DOHH2 (cell line): Measurements from ENCODE around the gene FAF2.
A peak's percentile ranks its signal among the peaks of the same experiment; 100 is the strongest.

Source experiments
- H3F3A ChIP-seq: fragments of 200-600 bp; sonication (generic), shearing (Covaris generic); 2 replicates; pipeline ENCODE4 v1.6.0; 2016; ENCODE audit warnings: antibody characterized with exemption, mild to moderate bottlenecking; ENCODE audit not compliant: control insufficient read depth, insufficient read depth
- H3K27ac ChIP-seq: fragments of 200-600 bp; sonication (generic); 2 replicates; pipeline ENCODE4 v1.5.1; 2014; ENCODE audit warnings: low read depth, mild to moderate bottlenecking, low read length, moderate library complexity
- H3K27me3 ChIP-seq: fragments of 200-600 bp; sonication (generic); 2 replicates; pipeline ENCODE4 v1.6.1; 2014; ENCODE audit warnings: mild to moderate bottlenecking, low read length, mixed read lengths; ENCODE audit not compliant: control insufficient read depth
- H3K36me3 ChIP-seq: fragments of 200-600 bp; sonication (generic); 2 replicates; pipeline ENCODE4 v1.6.1; 2014; ENCODE audit warnings: mild to moderate bottlenecking, low read length, moderate library complexity, mixed read lengths; ENCODE audit not compliant: control insufficient read depth
- H3K4me1 ChIP-seq: fragments of 200-600 bp; sonication (generic); 2 replicates; pipeline ENCODE4 v1.6.1; 2014; ENCODE audit warnings: mild to moderate bottlenecking, low read length, mixed read lengths; ENCODE audit not compliant: control insufficient read depth
- H3K4me2 ChIP-seq: fragments of 200-600 bp; sonication (generic); 2 replicates; pipeline ENCODE4 v1.6.0; 2014; ENCODE audit warnings: mild to moderate bottlenecking, low read length, moderate library complexity
- H3K4me3 ChIP-seq: fragments of 200-600 bp; sonication (generic); 2 replicates; pipeline ENCODE4 v1.5.1; 2014; ENCODE audit warnings: mild to moderate bottlenecking, low read length, mixed read lengths
- H3K79me2 ChIP-seq: fragments of 200-600 bp; sonication (generic); 2 replicates; pipeline ENCODE4 v1.6.1; 2014; ENCODE audit warnings: mild to moderate bottlenecking, low read length, mixed read lengths; ENCODE audit not compliant: control insufficient read depth
- H3K9me2 ChIP-seq: fragments of 200-600 bp; sonication (generic); replicated peaks from 2 replicates; pipeline ENCODE4 v1.6.1; 2014; ENCODE audit warnings: mild to moderate bottlenecking, low read length, mixed read lengths; ENCODE audit not compliant: control insufficient read depth
- H3K9me3 ChIP-seq: fragments of 200-600 bp; sonication (generic); 2 replicates; pipeline ENCODE4 v1.6.1; 2014; ENCODE audit warnings: antibody characterized with exemption, low read length, mixed read lengths; ENCODE audit not compliant: control insufficient read depth, insufficient read depth
- H4K20me1 ChIP-seq: fragments of 200-600 bp; sonication (generic); 2 replicates; pipeline ENCODE4 v1.6.0; 2014; ENCODE audit warnings: low read depth, mild to moderate bottlenecking, antibody characterized with exemption, low read length, moderate library complexity; ENCODE audit not compliant: control insufficient read depth, insufficient read depth
- EZH2phosphoT487 ChIP-seq: fragments of 200-600 bp; sonication (generic); IDR thresholded peaks from 2 replicates; pipeline ENCODE4 v1.6.1; 2017; ENCODE audit warnings: borderline replicate concordance, mild to moderate bottlenecking, antibody characterized with exemption, low read length, moderate library complexity, mixed read lengths
- TF ChIP-seq, protein P1 (sequence below): fragments of 200-600 bp; sonication (generic); IDR thresholded peaks from one replicate; pipeline ENCODE4 v1.5.1; 2014; ENCODE audit warnings: antibody characterized with exemption, mild to moderate bottlenecking, low read depth, low read length; ENCODE audit not compliant: poor library complexity, severe bottlenecking

The FAF2 gene

DNA sequence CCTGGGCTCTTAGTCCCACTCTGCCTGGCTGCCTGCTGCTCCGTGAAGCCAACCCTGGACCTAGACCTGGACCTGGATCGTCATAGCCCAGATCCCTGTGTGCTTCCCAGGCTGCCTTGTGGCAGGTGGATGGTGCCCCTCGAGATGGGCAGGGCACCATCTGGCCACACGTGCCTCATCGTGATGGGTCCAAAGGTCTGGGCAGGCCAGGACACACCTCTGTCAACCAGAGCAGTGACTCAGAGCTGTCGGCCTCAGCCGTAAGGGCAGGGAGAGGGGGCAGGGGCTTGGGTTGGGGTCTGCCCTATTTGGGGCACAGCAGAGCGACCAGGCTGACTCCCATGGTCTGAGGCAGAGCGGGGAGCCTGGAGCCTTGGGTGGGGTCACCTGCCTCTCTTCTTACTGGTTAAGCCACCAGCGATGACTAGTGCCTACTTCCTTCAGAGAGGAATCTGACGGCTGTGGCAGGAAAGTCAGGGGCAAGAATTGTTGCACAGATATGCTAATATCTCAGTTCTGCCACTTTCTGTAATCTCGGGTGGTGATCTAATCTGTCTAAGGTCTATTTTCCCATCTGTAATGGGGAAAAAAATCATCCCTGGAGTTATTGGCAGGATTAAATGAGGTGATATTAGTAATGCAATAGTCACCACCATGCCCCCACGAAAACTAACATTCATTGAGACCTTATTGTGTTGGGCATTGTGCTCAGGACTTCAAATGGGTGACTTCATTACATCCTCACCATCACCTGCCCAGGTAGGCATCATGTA is 97.7 kb downstream of the FAF2 start:
- Histone ChIP-seq H3F3A (peaks cover 10% of the 10 kb centered on the region), H3K27me3 (no peaks in the 10 kb centered on the region), H3K4me1 (peaks cover 58% of the 10 kb centered on the region), H3K79me2 (peaks cover 13% of the 10 kb centered on the region), H3K4me3 (no peak overlapping the region), H3K36me3 (no peaks in the 10 kb centered on the region; the same call in 1 of the 2 replicates), H4K20me1 (no peaks in the 10 kb centered on the region), H3K27ac (no peak overlapping the region), H3K9me3 (no peaks in the 10 kb centered on the region), H3K4me2 (no peak overlapping the region), H3K9me2 (no peaks in the 10 kb centered on the region)
- TF ChIP-seq EZH2phosphoT487: no peak
- TF ChIP-seq, protein P1, sequence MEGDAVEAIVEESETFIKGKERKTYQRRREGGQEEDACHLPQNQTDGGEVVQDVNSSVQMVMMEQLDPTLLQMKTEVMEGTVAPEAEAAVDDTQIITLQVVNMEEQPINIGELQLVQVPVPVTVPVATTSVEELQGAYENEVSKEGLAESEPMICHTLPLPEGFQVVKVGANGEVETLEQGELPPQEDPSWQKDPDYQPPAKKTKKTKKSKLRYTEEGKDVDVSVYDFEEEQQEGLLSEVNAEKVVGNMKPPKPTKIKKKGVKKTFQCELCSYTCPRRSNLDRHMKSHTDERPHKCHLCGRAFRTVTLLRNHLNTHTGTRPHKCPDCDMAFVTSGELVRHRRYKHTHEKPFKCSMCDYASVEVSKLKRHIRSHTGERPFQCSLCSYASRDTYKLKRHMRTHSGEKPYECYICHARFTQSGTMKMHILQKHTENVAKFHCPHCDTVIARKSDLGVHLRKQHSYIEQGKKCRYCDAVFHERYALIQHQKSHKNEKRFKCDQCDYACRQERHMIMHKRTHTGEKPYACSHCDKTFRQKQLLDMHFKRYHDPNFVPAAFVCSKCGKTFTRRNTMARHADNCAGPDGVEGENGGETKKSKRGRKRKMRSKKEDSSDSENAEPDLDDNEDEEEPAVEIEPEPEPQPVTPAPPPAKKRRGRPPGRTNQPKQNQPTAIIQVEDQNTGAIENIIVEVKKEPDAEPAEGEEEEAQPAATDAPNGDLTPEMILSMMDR: no peak

DNA sequence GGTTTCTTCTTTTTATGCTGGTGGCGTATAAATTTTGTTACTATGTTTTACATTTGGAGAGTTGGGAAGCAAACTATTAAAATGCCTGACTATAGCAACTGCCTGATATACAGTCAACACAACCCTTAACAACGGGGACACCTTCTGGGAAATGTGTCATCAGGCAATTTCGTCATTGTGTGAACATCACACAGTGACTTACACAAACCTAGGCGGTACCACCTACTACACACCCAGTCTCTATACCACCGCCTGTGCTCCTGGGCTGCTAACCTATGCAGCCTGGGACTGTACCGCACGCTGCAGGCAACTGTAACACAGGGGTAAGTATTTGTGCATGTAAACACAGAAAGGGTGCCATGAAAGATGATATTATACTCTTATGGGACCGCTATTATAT is 99.6 kb downstream of the FAF2 start:
- H3K9me2 ChIP-seq: no peaks in the 10 kb centered on the region
- no peak overlapping the region for H3K4me3 ChIP-seq
- H3K27me3 ChIP-seq: peaks cover 4% of the 10 kb centered on the region; the same call in 1 of the 2 replicates
- H3K79me2 ChIP-seq: peaks cover 9% of the 10 kb centered on the region
- H3K9me3 ChIP-seq: no peaks in the 10 kb centered on the region
- no peaks in the 10 kb centered on the region for H4K20me1 ChIP-seq
- H3K4me2 ChIP-seq: no peak overlapping the region
- peaks cover 41% of the 10 kb centered on the region for H3K4me1 ChIP-seq
- no peak for TF ChIP-seq EZH2phosphoT487
- TF ChIP-seq, protein P1: no peak
- H3K27ac ChIP-seq: no peak overlapping the region
- H3F3A ChIP-seq: peaks cover 10% of the 10 kb centered on the region
- H3K36me3 ChIP-seq: no peaks in the 10 kb centered on the region; the same call in 1 of the 2 replicates

DNA sequence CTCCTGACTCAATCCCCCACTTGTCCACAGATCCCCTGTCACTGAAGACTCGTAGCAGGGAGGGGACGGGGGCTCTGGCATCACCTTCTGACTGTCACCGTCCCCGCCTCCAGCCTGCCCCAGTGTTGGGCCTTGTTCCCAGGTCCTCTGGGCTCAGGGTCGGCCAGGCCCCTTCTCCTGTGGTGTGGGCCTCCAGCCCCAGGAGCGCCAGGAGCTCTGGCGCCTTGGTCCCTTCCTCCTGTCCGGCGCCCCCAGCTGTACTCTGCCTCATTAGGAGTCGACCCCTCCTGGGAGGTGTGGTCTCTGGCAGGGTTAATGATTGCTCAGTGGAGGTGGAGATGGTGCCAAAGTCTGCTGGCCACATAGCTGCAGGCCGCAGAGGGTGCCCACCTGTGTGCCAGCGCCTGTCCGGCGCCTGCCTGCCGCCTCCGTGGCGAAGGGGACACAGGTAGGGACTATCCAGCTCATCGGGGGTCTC is 100.8 kb downstream of the FAF2 start, which contains the start of gene CDHR2:
TSS of gene CDHR2 (plus strand) at position 376 of the 478 bp plus-strand sequence. CDS start 16,011 bp downstream, outside the sequence.
- TF ChIP-seq EZH2phosphoT487: no peak
- TF ChIP-seq, protein P1: no peak
- H3K4me3 ChIP-seq: no peak within 1 kb of the TSS
- H3K27me3 ChIP-seq: peaks cover 5% of the 10 kb centered on the region; the same call in 1 of the 2 replicates
- H3K4me2 ChIP-seq: peak within 1 kb of the TSS; percentile 49; the same call in 1 of the 2 replicates
- no peaks in the 10 kb centered on the region for H3K9me2 ChIP-seq
- peaks cover 36% of the 10 kb centered on the region for H3K4me1 ChIP-seq
- H4K20me1 ChIP-seq: no peaks in the 10 kb centered on the region
- H3K79me2 ChIP-seq: peaks cover 5% of the 10 kb centered on the region; the same call in 1 of the 2 replicates
- H3F3A ChIP-seq: peaks cover 10% of the 10 kb centered on the region
- H3K36me3 ChIP-seq: no peaks in the 10 kb centered on the region
- no peaks in the 10 kb centered on the region for H3K9me3 ChIP-seq
- no peak within 1 kb of the TSS for H3K27ac ChIP-seq
